Brain microvascular endothelial cell (primary cell): ENCODE results near the gene PRIM2.
"Not testable (repeated sequence)": the region's sequence is repeated elsewhere in the genome, so short reads cannot be mapped to it uniquely, and the experiment has no call there.

Experiments used
- DNase-seq: peaks from one replicate; pipeline ENCODE4 v3.0.0-alpha.2; 2020
- H3K27ac ChIP-seq: fragments of 250-450 bp; sonication (Bioruptor Pico); 2 replicates; pipeline ENCODE4 v1.5.1; 2020; ENCODE audit warnings: mild to moderate bottlenecking, moderate library complexity
- H3K27me3 ChIP-seq: fragments of 250-450 bp; sonication (Bioruptor Pico); replicated peaks from 2 replicates; pipeline ENCODE4 v1.5.1; 2020; ENCODE audit warnings: mild to moderate bottlenecking
- H3K36me3 ChIP-seq: fragments of 250-450 bp; sonication (Bioruptor Pico); replicated peaks from 2 replicates; pipeline ENCODE4 v1.5.1; 2020; ENCODE audit warnings: mild to moderate bottlenecking
- H3K4me3 ChIP-seq: 2 replicates; pipeline ENCODE4 v1.5.1; 2011; ENCODE audit warnings: low read depth, mild to moderate bottlenecking, control low read depth, low read length, moderate library complexity
- in situ Hi-C: cut with HindIII; loops from 2 replicates; pipeline ENCODE4 v1.10.0; 2017; ENCODE audit warnings: low sequenced_read_pairs, low pct_ligation_motif_present
- TF ChIP-seq, protein P1 (sequence below): IDR thresholded peaks from 2 replicates; pipeline ENCODE4 v1.5.1; 2011; ENCODE audit warnings: low read depth, mild to moderate bottlenecking, moderate library complexity, low read length, control low read depth, inconsistent platforms; ENCODE audit errors: missing control alignments

Gene PRIM2

DNA sequence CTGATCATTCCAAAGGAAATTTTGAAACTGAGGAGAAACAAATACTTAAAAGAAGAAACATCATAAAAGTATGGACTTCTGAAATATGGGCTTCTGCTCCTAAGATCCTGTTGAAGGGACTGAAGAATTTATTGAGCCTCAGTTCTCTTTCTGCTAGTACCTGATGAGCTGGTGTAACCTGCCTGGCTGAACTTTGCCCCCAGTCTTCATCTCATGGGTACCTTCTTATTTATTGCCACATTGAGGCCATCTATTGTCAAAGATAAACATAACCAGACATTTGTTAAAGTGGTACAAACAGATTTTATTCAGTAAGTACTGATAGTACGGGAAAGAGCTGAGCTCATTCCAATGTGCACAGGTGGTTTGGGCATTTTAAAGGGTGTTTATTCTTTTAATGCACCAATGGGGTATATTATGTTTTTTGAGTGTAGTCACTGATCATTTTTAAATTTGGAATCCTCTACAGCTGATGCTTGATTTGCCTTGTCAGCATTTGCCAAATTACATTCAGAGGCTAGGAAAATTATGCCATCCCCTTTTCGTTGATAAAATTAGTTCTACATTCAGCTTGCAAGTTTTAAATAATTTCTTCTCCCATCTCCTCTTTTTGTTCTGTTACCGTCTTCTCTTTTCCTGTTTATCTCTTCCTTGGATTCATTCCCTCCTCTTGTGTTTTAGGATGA lies 118.2 kb downstream of the PRIM2 start:
- Histone ChIP-seq H3K27ac (no peak overlapping the region), H3K27me3 (no peaks in the 10 kb centered on the region), H3K4me3 (no peak overlapping the region), H3K36me3 (no peaks in the 10 kb centered on the region)
- no peak for DNase-seq
- in situ Hi-C loops, result no loop called here
- TF ChIP-seq, protein P1, sequence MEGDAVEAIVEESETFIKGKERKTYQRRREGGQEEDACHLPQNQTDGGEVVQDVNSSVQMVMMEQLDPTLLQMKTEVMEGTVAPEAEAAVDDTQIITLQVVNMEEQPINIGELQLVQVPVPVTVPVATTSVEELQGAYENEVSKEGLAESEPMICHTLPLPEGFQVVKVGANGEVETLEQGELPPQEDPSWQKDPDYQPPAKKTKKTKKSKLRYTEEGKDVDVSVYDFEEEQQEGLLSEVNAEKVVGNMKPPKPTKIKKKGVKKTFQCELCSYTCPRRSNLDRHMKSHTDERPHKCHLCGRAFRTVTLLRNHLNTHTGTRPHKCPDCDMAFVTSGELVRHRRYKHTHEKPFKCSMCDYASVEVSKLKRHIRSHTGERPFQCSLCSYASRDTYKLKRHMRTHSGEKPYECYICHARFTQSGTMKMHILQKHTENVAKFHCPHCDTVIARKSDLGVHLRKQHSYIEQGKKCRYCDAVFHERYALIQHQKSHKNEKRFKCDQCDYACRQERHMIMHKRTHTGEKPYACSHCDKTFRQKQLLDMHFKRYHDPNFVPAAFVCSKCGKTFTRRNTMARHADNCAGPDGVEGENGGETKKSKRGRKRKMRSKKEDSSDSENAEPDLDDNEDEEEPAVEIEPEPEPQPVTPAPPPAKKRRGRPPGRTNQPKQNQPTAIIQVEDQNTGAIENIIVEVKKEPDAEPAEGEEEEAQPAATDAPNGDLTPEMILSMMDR, result no peak

DNA sequence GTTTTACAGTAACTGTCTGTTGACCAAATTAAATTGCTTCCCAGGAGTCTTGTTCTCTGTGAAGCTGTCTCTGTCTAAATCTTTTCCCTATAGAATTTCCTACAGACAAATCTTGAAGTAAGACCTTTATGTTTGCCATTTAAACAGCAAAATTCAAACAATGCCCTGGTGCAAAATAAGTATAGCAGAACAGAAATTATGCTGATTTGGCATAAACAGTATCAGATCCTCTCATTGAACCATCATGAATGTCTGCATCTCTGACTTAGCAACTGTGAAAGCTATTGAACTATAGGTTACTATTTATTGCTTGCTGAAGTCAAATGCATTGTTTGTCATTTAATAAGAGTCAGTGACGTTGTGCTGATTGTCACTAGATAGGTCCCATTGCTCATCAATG lies 123.3 kb downstream of the PRIM2 start:
- H3K4me3 ChIP-seq, H3K27me3 ChIP-seq, H3K27ac ChIP-seq, H3K36me3 ChIP-seq, in situ Hi-C loops, DNase-seq: not testable (repeated sequence)

DNA sequence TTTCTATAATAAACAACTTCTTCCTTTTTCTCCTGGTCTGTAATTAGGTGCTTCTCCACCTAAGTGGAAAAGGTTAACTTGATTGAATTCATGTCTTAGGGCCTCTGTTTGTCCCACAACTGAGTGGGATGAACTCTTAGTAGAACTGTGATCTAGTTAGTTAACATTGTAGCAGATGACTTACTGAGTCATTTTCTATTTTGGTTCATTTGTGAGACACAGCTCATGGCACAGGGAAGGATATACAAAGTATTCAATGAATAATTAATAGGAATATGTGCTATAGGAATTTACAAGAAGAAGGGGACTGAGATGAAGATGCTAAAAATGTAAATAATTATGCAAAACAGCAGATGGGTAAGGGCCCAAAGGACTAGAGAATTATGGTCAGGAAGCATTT lies 124.7 kb downstream of the PRIM2 start:
- H3K4me3 ChIP-seq, H3K27me3 ChIP-seq, H3K27ac ChIP-seq, in situ Hi-C loops, DNase-seq, H3K36me3 ChIP-seq: not testable (repeated sequence)

DNA sequence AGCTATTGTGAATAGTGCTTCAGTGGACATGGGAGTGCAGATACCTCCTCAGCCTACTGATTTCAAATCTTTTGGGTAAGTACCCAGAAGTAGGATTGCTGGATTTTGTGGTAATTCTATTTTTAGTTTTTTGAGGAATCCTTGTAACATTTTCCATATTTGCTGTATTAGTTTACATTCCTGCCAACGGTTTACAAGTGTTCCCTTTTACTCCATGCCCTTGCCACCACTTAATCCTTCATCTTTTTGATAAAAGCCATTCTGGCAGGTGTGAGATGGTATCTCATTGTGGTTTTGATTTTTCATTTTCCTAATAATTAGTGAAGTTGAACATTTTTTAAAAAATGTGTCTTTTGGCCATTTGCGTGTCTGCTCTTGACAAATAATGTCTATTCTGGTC lies 125.8 kb downstream of the PRIM2 start:
- H3K27ac ChIP-seq, in situ Hi-C loops, H3K27me3 ChIP-seq, H3K4me3 ChIP-seq, H3K36me3 ChIP-seq, DNase-seq: not testable (repeated sequence)

DNA sequence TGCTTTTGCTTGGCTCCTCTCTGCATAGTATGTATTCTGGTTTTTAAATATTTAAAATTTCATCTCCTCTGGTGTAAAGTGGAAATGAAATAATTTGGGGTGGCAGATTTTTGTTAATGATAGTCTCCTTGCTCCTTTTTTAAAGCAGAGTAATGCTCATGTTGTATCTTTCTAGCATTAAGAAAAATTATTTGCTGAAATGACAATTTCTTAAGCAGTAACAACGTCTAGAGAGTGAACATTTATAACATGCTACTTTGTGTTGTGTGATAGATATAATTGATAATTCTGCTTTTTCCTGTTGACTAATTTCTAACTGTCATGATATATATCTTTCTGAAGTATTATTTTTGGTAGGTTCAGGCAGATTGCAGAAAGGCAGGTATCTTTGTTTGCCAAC lies 127.4 kb downstream of the PRIM2 start:
- in situ Hi-C loops, DNase-seq, H3K27ac ChIP-seq, H3K36me3 ChIP-seq, H3K4me3 ChIP-seq, H3K27me3 ChIP-seq: not testable (repeated sequence)

DNA sequence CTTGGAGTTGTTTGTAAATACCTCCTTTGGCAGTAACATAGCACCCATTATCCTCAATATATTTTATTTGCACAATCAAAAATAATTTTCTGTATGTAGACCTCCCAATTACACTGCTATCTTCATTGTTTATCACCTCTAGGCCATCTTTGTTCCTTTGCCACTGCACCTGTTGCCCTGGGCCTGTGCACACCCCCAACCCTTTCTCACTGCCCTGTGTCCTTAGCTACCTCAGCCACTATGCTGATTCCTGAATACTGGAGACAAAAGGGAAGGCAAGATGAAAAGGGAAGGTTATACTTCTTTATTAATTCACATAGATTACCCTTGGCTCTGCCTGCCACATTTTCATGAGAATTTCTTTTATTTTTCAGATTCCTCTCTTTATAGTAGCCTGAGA lies 127.9 kb downstream of the PRIM2 start:
- H3K27ac ChIP-seq, H3K4me3 ChIP-seq, H3K27me3 ChIP-seq, H3K36me3 ChIP-seq, DNase-seq, in situ Hi-C loops: not testable (repeated sequence)

DNA sequence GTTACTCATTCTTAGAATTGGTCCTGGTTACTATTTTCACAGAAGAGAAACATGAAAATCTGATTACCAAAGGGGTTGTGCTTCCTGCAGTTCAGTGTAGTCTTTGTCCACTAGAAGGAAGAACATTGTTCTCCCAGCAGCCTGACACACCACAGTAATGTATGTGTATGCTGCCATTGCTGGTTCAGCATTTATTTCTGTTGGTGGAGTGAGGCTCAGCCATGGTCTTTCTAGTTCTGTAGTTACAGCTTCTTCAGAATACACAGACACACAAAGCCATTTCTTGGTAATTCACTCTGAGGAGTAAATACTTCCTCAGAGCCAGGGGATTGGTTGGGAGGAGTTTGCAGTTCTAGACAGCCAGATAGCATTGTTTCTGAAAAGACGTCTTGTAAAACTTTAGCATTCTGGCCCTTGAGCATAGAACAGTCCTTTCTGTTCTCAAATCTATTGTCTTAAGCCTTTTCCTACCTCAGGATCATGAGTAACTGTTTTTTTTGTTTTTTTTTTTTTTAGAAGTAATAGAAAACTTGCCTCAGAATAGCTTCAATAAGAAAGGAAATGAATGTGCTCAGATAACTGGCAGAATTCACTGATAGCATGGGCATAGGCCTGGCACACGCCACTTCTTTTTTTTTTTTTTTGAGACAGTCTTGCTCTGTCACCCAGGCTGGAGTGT lies 128.5 kb downstream of the PRIM2 start:
- H3K27me3 ChIP-seq, H3K4me3 ChIP-seq: not testable (repeated sequence)

DNA sequence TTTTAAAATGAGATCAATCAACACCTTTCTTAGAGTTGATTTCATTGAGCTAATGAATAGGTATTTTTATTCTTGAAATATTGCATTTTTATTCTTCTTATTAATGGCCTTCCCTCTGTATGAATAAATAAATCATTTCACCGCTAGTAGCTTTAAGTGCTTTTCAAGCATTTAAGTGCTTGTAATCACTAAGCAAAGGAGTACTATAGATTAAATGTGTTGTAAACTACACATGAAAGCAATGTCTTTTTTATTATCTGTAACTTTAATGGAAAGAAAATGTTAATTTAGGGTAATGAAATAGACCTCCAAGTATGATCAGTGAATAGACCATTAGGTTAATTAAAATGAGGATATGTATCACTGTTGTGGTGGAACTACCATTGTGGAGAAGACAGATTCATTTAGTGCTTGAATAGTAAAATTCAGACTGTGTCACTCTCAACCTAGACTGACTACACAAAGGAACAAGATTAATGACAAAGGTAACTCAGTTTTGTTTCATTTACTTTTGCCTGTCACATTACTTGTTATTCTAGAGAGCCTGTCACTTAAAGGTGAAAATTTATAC lies 132.2 kb downstream of the PRIM2 start:
- H3K27me3 ChIP-seq, H3K27ac ChIP-seq, H3K4me3 ChIP-seq, DNase-seq, in situ Hi-C loops, H3K36me3 ChIP-seq: not testable (repeated sequence)

More for the DNA sequence above, 128.5 kb downstream of the PRIM2 start:
- H3K36me3 ChIP-seq, in situ Hi-C loops, H3K27ac ChIP-seq: not testable (repeated sequence)
- peak; percentile 25 for DNase-seq

DNA sequence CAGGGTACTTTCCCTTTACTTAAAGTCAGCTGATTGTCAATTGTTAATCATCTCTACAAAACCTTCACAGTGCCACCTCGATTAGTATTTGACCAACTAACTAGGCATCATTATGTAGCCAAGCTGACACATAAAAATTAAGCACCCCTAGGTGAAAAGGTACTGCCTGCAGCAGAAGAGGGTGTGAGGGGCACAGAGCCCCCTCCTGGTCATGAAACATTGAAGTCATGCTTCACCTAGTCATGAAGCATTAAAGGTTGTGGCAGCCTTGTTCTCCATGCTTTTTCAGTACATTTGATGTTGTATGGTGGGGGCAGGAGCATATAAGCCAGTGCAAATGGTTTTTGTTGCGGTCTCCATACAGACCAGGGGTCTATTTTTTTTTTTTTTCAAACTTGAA lies 142.4 kb downstream of the PRIM2 start:
- DNase-seq, H3K36me3 ChIP-seq, in situ Hi-C loops, H3K4me3 ChIP-seq, H3K27me3 ChIP-seq, H3K27ac ChIP-seq: not testable (repeated sequence)

DNA sequence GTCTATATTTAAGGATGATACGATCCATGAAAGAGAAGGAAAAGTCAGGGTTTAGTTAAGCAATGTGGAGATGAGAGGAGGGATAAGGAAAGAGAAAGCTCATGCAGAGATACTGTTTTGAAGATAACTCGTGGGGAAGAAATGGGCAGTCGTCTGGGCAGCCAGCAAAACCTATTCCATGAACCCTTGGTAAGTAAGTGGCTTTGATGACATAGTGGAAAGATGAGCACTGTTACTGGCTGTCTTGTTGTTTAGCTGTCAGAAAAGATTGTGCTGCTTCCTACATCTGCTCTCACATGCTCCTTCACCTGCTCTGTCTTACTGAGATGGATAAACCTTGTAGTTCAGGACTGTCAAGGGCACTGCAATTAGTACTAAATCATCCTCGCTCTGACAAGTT lies 143.6 kb downstream of the PRIM2 start:
- H3K27me3 ChIP-seq, H3K4me3 ChIP-seq, in situ Hi-C loops, H3K27ac ChIP-seq, H3K36me3 ChIP-seq, DNase-seq: not testable (repeated sequence)

DNA sequence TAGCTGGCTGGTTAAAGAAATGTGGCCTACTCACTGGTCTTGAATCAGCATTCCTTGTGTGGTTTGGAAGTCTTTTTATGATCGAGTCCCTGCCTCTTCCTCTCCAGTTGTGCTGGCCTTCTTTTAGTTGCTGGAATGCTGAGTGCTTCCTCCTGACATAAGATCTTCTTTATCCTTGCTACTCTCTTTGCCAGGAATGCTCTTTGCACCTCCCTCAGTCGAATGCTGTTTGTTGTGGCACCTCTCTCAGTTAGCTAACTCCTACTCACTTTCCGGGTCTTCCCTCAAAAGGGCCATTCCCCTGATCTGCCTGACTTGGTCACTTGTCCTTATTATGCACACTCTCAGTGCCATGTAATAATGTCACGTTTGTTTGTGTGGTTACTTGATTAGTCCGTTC lies 146.4 kb downstream of the PRIM2 start:
- H3K27ac ChIP-seq, H3K4me3 ChIP-seq, in situ Hi-C loops: not testable (repeated sequence)

DNA sequence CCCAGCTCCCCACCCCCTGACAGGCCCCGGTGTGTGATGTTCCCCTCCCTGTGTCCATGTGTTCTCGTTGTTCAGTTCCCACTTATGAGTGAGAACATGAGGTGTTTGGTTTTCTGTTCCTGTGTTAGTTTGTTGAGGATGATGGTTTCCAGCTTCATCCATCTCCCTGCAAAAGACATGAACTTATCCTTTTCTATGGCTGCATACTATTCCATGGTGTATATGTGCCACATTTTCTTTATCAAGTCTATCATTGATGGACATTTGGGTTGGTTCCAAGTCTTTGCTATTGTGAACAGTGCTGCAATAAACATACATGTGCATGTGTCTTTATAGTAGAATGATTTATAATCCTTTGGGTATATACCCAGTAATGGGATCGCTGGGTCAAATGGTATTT lies 148.5 kb downstream of the PRIM2 start:
- in situ Hi-C loops, H3K4me3 ChIP-seq, H3K27me3 ChIP-seq, H3K36me3 ChIP-seq, DNase-seq, H3K27ac ChIP-seq: not testable (repeated sequence)

More for the DNA sequence above, 146.4 kb downstream of the PRIM2 start:
- DNase-seq, H3K36me3 ChIP-seq, H3K27me3 ChIP-seq: not testable (repeated sequence)
